OCI-LY7 (cell line): ENCODE measurements around the gene RNF111.

Experiments
- CTCF ChIP-seq: fragments of 200-600 bp; sonication (generic); conservative IDR thresholded peaks from 2 replicates; pipeline ENCODE4 v1.5.1; 2014; ENCODE audit warnings: mild to moderate bottlenecking, antibody characterized with exemption, low read length, moderate library complexity, mixed read lengths
- EZH2phosphoT487 ChIP-seq: fragments of 200-600 bp; sonication (generic); IDR thresholded peaks from 2 replicates; pipeline ENCODE4 v1.6.1; 2018; ENCODE audit warnings: low read depth, borderline replicate concordance, mild to moderate bottlenecking, mixed run types, antibody characterized with exemption, low read length, moderate library complexity, mixed read lengths

GRCh38 chr15:58962136-58962535 lies 25.3 kb upstream of the RNF111 start:
- TF ChIP-seq CTCF = no peak
- TF ChIP-seq EZH2phosphoT487 = no peak
